HG03354 (cell line): ENCODE measurements around the gene GTF3C4.
"Not testable (repeated sequence)": the region's sequence is repeated elsewhere in the genome, so short reads cannot be mapped to it uniquely, and the experiment has no call there.

ENCODE experiments used
- ATAC-seq: cut with Tn5 transposase; IDR thresholded peaks from one replicate; pipeline ENCODE4 v1.9.1; 2021; ENCODE audit warnings: mild to moderate bottlenecking; ENCODE audit not compliant: unreplicated experiment, poor library complexity, severe bottlenecking

The GTF3C4 gene

GRCh38 chr9:132690696-132691095, 20.4 kb downstream of the GTF3C4 start:
- no peak for ATAC-seq

GRCh38 chr9:132694144-132694543, 23.9 kb downstream of the GTF3C4 start:
- no peak for ATAC-seq

GRCh38 chr9:132697230-132697629, 27.0 kb downstream of the GTF3C4 start:
- ATAC-seq: no peak

- no peak for ATAC-seq
These were observed 28.7 kb downstream of the GTF3C4 start for GRCh38 chr9:132698989-132699388.

GRCh38 chr9:132699956-132700355, 29.7 kb downstream of the GTF3C4 start:
- no peak for ATAC-seq

GRCh38 chr9:132702254-132702653, 32.0 kb downstream of the GTF3C4 start:
- ATAC-seq: no peak

- no peak for ATAC-seq
These were observed 33.1 kb downstream of the GTF3C4 start for GRCh38 chr9:132703336-132703735.

- no peak for ATAC-seq
These were observed 38.0 kb downstream of the GTF3C4 start for GRCh38 chr9:132708239-132708638.

GRCh38 chr9:132708769-132709430, 38.6 kb downstream of the GTF3C4 start:
- no peak for ATAC-seq

GRCh38 chr9:132710333-132710732, 40.1 kb downstream of the GTF3C4 start:
- no peak for ATAC-seq

GRCh38 chr9:132711152-132711551, 40.9 kb downstream of the GTF3C4 start:
- not testable (repeated sequence) for ATAC-seq

GRCh38 chr9:132711846-132712245, 41.6 kb downstream of the GTF3C4 start:
- no peak for ATAC-seq

GRCh38 chr9:132712753-132713152, 42.5 kb downstream of the GTF3C4 start:
- no peak for ATAC-seq

GRCh38 chr9:132716007-132716406, 45.7 kb downstream of the GTF3C4 start:
- no peak for ATAC-seq

- ATAC-seq: no peak
These were observed 47.2 kb downstream of the GTF3C4 start for GRCh38 chr9:132717326-132717945.

GRCh38 chr9:132718381-132718928, 48.2 kb downstream of the GTF3C4 start:
- ATAC-seq: not testable (repeated sequence)

- no peak for ATAC-seq
These were observed 51.4 kb downstream of the GTF3C4 start for GRCh38 chr9:132721661-132722060.

- ATAC-seq: no peak
These were observed 52.4 kb downstream of the GTF3C4 start for GRCh38 chr9:132722564-132723065.

GRCh38 chr9:132723809-132724208, 53.5 kb downstream of the GTF3C4 start:
- ATAC-seq: no peak

- no peak for ATAC-seq
These were observed 55.0 kb downstream of the GTF3C4 start for GRCh38 chr9:132725306-132725705.

GRCh38 chr9:132726576-132727130, 56.4 kb downstream of the GTF3C4 start:
- ATAC-seq: no peak
